ENCODE data around the gene VWCE.

VWCE gene

GRCh38 chr11:61287338-61287977, 7.7 kb downstream of the VWCE start:
- in situ Hi-C loops (cut with MboI; ENCODE audit: low sequenced_read_pairs) = no loop called here

DNA sequence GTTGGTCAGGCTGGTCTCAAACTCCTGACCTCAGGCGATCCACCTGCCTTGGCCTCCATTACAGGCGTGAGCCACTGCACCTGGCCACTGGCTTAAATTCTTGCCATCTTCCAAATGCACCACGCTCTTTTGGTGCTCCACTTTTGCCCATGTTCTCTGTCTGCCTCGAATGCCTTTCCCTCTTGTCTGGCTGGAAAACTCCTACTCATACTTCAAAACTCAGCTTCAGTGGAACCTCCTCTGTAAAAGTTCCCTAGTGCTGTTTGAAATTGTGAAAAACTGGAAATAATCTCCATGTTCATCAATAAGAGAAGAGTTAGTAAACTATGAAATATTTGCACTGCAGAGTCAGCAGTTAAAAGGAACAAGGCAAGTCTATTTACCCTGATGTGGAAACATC, 11.5 kb downstream of the VWCE start:
- in situ Hi-C loops (cut with MboI; ENCODE audit: low sequenced_read_pairs) = no loop called here

- in situ Hi-C loops (cut with MboI; ENCODE audit: low sequenced_read_pairs) = no loop called here
Observed at GRCh38 chr11:61281581-61282250, 13.4 kb downstream of the VWCE start.

DNA sequence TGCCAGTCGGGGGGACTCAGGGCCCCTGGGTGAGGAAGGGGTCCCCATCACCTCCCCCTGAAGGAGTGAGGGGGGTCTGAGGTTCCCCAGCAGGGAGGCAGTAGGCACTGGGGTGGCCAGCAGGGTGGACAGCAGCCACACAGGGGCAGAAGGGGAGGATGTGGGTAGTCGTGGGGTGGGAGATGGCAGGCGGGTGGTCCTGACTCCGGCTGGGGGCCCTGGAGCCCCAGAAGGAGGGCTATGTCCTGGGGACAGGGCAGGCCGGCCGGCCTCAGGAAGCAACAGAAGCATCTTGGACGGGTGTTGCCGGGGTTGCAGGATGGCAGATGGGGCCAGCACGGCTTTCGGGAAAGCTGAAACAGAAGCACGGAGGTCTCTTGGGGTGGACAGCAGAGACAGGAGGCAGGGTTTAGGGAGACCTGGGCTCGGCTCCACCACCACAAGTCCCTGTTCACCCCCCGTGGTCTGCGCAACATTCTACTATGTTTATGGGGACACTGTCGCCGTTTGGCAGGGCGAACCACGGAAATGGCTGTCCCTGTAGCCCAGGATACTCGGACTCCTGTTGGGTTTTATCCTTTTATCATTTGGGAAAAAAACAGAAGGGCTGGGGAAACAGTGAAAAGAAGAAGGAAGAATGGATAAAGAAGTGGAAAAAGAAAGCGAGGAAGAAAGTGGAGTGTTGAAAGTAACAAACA, 14.1 kb downstream of the VWCE start:
- in situ Hi-C loops (cut with MboI; ENCODE audit: low sequenced_read_pairs) = no loop called here

DNA sequence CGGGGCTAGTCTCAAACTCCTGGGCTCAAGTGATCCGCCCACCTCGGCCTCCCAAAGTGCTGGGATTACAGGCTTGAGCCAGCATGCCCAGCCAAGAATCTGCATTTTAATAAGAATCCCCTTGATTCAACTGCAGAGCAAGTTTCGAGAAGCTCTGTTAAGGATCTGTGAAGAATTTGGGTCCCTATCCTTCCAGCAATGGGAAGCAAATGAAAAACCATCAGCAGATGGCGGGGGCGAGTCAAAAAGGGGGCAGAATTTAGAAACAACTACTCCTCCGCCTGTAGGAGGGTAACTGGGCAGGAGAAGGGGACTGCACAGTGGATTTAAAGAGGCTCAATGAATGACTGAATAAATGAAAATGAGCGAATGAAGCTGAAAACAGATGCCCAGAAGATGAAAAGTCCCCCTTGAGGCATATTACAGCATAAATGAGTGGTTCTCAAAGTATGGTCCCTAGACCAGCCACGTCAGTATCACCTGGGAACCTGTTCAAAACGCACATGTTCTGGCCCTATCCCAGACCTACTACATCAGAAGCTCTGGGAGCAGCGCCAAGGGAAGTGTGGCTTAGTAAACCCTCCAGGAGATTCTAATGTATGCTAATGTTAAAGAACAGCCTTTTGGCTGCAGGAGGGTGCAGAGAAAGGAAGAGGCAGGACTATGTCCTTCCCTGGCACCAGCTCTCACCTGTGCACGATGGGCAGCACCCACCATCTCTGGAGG, 15.0 kb downstream of the VWCE start:
- in situ Hi-C loops (cut with MboI; ENCODE audit: low sequenced_read_pairs) = no loop called here

DNA sequence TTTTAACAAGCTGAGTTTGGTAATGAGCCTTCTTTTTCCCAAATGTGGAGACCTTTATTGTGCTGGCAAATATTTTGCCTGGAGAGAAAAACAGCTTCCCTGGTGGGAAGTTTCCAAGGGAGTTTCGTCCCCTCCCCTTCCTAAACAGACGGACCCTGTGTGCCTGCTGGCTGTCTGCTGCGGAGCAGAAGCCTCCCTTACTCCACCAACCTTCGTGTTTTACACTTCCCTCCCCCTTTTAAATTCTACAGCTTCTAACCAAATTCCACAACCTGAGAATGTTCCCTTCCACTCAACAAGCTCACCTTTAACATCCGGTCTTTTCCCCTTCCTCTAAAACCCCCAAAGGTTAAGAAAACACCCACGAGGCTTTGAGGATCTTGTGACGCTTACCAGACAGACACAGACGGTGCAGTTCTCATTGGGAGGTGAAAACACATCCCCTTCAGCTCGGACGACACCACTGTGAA, 17.1 kb downstream of the VWCE start:
- in situ Hi-C loops (cut with MboI; ENCODE audit: low sequenced_read_pairs) = no loop called here

GRCh38 chr11:61277186-61278000, 17.7 kb downstream of the VWCE start:
- in situ Hi-C loops (cut with MboI; ENCODE audit: low sequenced_read_pairs) = no loop called here

GRCh38 chr11:61275191-61275590, 19.9 kb downstream of the VWCE start:
- in situ Hi-C loops (cut with MboI; ENCODE audit: low sequenced_read_pairs) = no loop called here

DNA sequence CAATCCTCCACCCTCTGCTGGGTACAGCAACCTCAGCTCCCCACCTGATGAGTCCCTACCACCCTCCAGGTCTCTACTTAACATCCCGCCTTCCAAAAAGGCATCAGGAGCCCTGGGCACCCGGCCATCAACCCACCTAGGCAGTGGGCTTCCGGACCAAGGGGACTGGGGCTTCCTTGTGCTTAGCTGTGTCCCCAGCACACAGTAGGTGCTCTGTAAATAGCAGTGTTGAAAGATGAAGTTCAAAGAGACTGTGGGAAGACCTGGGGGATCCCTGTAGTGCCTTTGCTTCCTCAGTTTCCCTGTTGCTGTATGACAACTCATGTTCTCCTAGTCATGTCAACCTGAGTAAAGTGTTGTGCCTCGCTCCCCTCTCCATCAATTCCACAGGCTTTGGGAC, 21.0 kb downstream of the VWCE start:
- in situ Hi-C loops (cut with MboI; ENCODE audit: low sequenced_read_pairs) = no loop called here

DNA sequence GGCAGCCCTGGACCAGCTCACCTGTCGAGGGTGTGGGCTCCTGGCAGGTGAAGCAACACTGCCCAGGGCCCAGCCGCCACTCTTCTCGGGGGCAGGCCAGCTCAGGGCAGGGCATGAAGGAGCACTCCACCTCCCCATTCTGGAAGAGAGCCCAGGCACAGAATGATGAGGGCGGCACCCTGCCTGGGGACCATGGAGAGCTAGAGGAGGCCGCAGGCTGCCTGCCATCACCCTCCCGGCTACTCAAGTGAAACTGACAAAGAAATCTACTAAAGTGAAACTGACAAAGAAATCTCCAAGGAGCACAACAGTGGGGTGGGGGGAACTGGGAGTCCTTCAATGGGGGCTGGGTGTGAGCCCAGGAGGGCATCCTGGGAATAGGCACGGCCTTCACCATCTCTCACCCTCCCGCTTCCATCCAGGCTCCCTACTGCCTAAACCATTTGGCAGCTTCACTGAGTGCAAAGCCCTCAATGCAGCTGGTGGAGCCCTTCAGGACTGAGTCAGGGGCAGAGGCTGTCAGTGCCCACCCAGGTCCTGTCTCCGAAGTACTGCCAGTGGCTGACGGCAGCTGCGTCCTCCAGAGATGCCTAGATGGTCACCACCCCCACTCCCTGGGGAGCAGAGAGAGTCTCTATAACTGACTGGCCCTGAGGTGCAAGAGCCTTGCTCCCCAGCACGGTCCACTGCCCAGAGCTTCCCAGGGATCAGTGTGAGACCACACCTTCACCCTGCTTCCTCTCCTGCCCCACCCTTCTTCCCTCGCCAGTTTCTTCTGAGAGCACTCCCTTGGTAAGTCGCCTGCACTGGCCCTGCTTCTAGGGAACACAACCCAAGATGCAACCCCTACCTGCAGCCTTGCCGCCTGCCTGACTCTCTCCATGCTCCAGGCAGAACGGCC, 21.7 kb downstream of the VWCE start:
- in situ Hi-C loops (cut with MboI; ENCODE audit: low sequenced_read_pairs) = no loop called here

GRCh38 chr11:61272731-61273130, 22.4 kb downstream of the VWCE start:
- in situ Hi-C loops (cut with MboI; ENCODE audit: low sequenced_read_pairs) = no loop called here

DNA sequence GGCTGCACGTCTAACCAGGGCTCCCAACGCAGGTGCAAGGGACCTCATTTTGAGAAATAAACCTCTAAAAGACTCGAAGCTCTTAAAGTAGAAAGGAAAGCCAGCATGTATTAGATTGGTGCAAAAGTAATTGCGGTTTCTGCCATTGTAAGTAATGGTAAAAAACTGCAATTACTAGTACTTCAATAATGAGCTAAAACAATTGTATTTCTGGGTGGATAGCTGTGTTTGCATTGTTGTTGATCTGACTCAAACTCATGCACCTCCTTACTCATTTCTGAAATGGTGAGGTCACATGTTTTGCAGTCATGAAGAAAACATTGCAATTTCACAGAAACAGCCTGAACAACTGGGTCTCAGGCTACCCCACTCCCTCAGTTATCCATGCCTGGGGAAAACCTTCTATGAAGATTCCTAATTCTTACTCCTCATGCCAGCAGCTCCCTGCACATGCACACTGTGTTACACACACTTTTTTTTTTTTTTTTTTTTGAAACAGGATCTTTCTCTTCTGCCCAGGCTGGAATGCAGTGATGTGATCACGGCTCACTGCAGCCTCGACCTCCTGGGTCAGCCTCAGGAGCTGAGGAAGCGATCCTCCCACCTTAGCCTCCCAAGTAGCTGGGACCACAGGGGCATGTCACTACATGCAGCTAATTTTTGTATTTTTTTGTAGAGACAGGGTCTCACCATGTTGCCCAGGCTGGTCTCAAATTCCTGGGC, 24.6 kb downstream of the VWCE start:
- in situ Hi-C loops (cut with MboI; ENCODE audit: low sequenced_read_pairs) = no loop called here

DNA sequence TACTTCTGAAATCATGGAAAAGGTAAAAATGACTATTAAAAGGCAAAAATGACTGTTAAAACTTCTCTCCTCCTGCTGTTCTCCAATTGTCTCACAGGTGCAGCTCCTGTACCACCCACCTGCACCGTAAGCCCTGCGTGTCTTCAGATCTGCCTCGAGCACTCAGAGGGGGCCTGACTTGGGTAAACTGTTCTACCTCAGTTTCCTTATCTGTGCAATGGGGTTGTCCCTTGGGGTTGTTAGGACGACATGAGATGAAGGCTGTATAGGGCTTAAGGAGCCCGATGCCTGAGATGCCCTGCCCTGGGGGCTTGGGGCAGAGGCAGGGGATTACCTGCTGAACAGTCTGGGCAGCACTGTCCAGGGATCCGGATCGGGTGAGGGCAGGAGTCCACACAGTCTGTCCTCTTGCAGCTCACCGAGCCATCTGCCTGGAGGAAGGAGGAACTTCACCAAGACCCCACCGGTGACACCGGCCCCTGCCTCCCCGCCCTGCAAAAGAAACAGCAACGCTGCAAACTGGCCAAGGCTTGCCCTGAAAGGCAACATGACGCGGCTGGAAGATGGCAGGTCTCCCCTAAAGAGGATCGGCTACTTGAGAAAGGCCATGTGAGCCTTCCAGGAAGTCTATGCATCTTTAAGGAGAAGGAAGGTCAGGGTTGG, 26.4 kb downstream of the VWCE start:
- in situ Hi-C loops (cut with MboI; ENCODE audit: low sequenced_read_pairs) = no loop called here

DNA sequence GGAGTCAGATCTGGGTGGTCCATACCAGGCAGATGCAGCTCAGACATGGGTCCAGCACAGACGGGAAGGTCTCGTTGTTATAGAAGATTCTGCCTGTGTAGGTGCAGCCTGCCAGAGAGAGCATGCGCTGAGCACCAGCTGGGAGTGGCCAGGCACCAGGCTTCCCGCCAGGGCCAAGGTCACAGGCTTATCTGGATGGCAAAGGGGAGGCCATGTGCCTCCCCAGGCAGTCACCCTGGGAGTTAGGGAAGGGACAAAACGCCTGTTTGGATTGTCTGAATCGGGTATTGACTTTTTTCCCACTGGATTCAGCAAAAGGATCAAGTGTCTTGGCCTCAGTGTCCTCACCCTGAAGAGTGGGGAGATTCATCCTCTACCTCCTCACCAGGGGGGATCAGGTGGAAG, 27.7 kb downstream of the VWCE start:
- in situ Hi-C loops (cut with MboI; ENCODE audit: low sequenced_read_pairs) = no loop called here

GRCh38 chr11:61266602-61267001, 28.5 kb downstream of the VWCE start:
- in situ Hi-C loops (cut with MboI; ENCODE audit: low sequenced_read_pairs) = no loop called here

DNA sequence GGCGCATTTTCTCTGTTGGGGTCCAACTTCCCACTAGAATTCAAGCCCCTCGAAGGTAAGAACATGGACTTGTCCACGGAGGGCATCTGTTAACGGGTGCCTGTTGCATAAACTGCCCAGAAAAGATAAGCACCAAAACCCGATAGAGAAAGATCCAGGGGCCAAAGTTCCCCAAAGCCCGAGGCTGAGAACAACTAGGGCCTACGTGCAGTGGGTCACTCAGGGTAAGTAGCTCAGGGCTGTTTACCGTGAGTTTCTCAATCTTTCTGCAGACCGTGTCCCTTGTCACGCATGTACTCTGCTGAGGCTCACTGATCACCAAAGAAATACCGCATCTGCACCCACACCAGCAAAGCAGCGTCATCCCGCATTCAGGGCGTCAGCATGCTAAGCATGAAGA, 29.8 kb downstream of the VWCE start:
- in situ Hi-C loops (cut with MboI; ENCODE audit: low sequenced_read_pairs) = no loop called here

- in situ Hi-C loops (cut with MboI; ENCODE audit: low sequenced_read_pairs) = no loop called here
Observed at GRCh38 chr11:61264795-61265194, 30.3 kb downstream of the VWCE start.

GRCh38 chr11:61264371-61264770, 30.7 kb downstream of the VWCE start:
- in situ Hi-C loops (cut with MboI; ENCODE audit: low sequenced_read_pairs) = no loop called here

Measured in hTERT RPE-1 (cell line).